GM23338 (cell line): ENCODE results near the gene RAET1G. TPM values are rescaled to one million over a fixed set of nuclear protein-coding genes. Genes with fewer than 3 reads are reported as not detected.

ENCODE experiments used
- ATAC-seq: fragments of 200-7000 bp; cut with Tn5 transposase; 3 replicates; pipeline ENCODE4 v1.9.1; 2020
- DNase-seq: peaks from one replicate; pipeline ENCODE4 v3.0.0-alpha.2; 2015; ENCODE audit warnings: low spot score
- H2AFZ ChIP-seq: fragments of 200-600 bp; sonication (generic); 2 replicates; pipeline ENCODE4 v1.8.0; 2016; ENCODE audit warnings: antibody characterized with exemption, mild to moderate bottlenecking, moderate library complexity
- H3F3A ChIP-seq: fragments of 200-600 bp; sonication (generic); replicated peaks from 2 replicates; pipeline ENCODE4 v1.8.0; 2017; ENCODE audit warnings: antibody characterized with exemption, mixed run types, low read depth
- H3K27ac ChIP-seq: fragments of 200-600 bp; sonication (generic); 2 replicates; pipeline ENCODE4 v1.6.1; 2016; ENCODE audit warnings: low read depth
- H3K27me3 ChIP-seq: fragments of 200-600 bp; sonication (generic); 2 replicates; pipeline ENCODE4 v1.8.0; 2016; ENCODE audit warnings: mild to moderate bottlenecking, mixed run types, moderate library complexity; ENCODE audit not compliant: insufficient read depth
- H3K36me3 ChIP-seq: fragments of 200-600 bp; sonication (generic); 2 replicates; pipeline ENCODE4 v1.8.0; 2016; ENCODE audit warnings: mild to moderate bottlenecking; ENCODE audit not compliant: insufficient read depth
- H3K4me1 ChIP-seq: fragments of 200-600 bp; sonication (generic); 2 replicates; pipeline ENCODE4 v1.8.0; 2016; ENCODE audit warnings: mild to moderate bottlenecking, moderate library complexity; ENCODE audit not compliant: insufficient read depth
- H3K4me2 ChIP-seq: fragments of 200-600 bp; sonication (generic); 2 replicates; pipeline ENCODE4 v1.7.1; 2017; ENCODE audit warnings: mixed run types
- H3K4me3 ChIP-seq: fragments of 200-600 bp; sonication (generic); 2 replicates; pipeline ENCODE4 v1.6.1; 2016; ENCODE audit warnings: mixed run types
- H3K79me2 ChIP-seq: fragments of 200-600 bp; sonication (generic); replicated peaks from 2 replicates; pipeline ENCODE4 v1.8.0; 2017; ENCODE audit warnings: mild to moderate bottlenecking; ENCODE audit not compliant: insufficient read depth
- H3K9me2 ChIP-seq: fragments of 200-600 bp; sonication (generic); 2 replicates; pipeline ENCODE4 v1.8.0; 2017; ENCODE audit not compliant: insufficient read depth
- H4K20me1 ChIP-seq: fragments of 200-600 bp; sonication (generic); replicated peaks from 2 replicates; pipeline ENCODE4 v1.8.0; 2017; ENCODE audit warnings: mild to moderate bottlenecking; ENCODE audit not compliant: insufficient read depth
- H3K27ac Mint-ChIP-seq: 2 replicates; pipeline ENCODE4 v1.8.0; 2020; ENCODE audit warnings: inconsistent platforms, mild to moderate bottlenecking, moderate library complexity, mixed read lengths
- H3K27me3 Mint-ChIP-seq: 3 replicates; pipeline ENCODE4 v1.8.0; 2022; ENCODE audit warnings: low read depth, mild to moderate bottlenecking, moderate library complexity, mixed read lengths, inconsistent platforms; ENCODE audit not compliant: insufficient read depth, poor library complexity
- H3K36me3 Mint-ChIP-seq: 3 replicates; pipeline ENCODE4 v1.8.0; 2021; ENCODE audit warnings: low read depth, mild to moderate bottlenecking, inconsistent platforms, moderate library complexity, mixed read lengths
- H3K4me1 Mint-ChIP-seq: 3 replicates; pipeline ENCODE4 v1.8.0; 2020; ENCODE audit warnings: mild to moderate bottlenecking, inconsistent platforms, mixed read lengths
- H3K4me3 Mint-ChIP-seq: 3 replicates; pipeline ENCODE4 v1.8.0; 2021; ENCODE audit warnings: moderate library complexity, mild to moderate bottlenecking, inconsistent platforms, mixed read lengths
- H3K9me3 Mint-ChIP-seq: 3 replicates; pipeline ENCODE4 v1.8.0; 2020; ENCODE audit warnings: moderate library complexity, mild to moderate bottlenecking, inconsistent platforms, mixed read lengths
- CREB1 ChIP-seq: fragments of 250-450 bp; sonication (Bioruptor Pico); IDR thresholded peaks from 2 replicates; pipeline ENCODE4 v1.5.0; 2020; ENCODE audit warnings: low read depth, mild to moderate bottlenecking, moderate library complexity
- CTCF ChIP-seq, 2 experiments: fragments of 200-600 bp in 1 of 2; sonication (generic) in 1 of 2; conservative IDR thresholded peaks; 2 replicates each; pipeline versions ENCODE4 v1.5.1 to v1.6.1; 2016 to 2017; ENCODE audit warnings: antibody characterized with exemption in 2 of 2, low read depth in 2 of 2, mild to moderate bottlenecking in 2 of 2, moderate library complexity in 1 of 2
- ETS1 ChIP-seq: IDR thresholded peaks from 2 replicates; pipeline ENCODE4 v1.6.1; 2016; ENCODE audit warnings: antibody characterized with exemption
- EZH2 ChIP-seq: fragments of 200-600 bp; sonication (generic); IDR thresholded peaks from one replicate; pipeline ENCODE4 v1.8.0; 2017; ENCODE audit warnings: antibody characterized with exemption, mild to moderate bottlenecking, low read depth; ENCODE audit not compliant: unreplicated experiment
- EZH2phosphoT487 ChIP-seq: fragments of 200-600 bp; sonication (generic); IDR thresholded peaks from one replicate; pipeline ENCODE4 v1.8.1; 2018; ENCODE audit warnings: antibody characterized with exemption; ENCODE audit not compliant: unreplicated experiment
- JUNB ChIP-seq: IDR thresholded peaks from one replicate; pipeline ENCODE4 v1.6.1; 2016; ENCODE audit warnings: antibody characterized with exemption; ENCODE audit not compliant: unreplicated experiment
- NANOG ChIP-seq: IDR thresholded peaks from 2 replicates; pipeline ENCODE4 v1.6.1; 2016; ENCODE audit warnings: antibody characterized with exemption, borderline replicate concordance
- POLR2AphosphoS5 ChIP-seq: IDR thresholded peaks from 2 replicates; pipeline ENCODE4 v1.6.1; 2016; ENCODE audit warnings: antibody characterized with exemption, low read depth
- REST ChIP-seq: IDR thresholded peaks from one replicate; pipeline ENCODE4 v1.6.1; 2018; ENCODE audit warnings: antibody characterized with exemption; ENCODE audit not compliant: unreplicated experiment
- STAT1 ChIP-seq: IDR thresholded peaks from one replicate; pipeline ENCODE4 v1.6.1; 2016; ENCODE audit warnings: antibody characterized with exemption; ENCODE audit not compliant: unreplicated experiment
- ZNF114 ChIP-seq: fragments of 250-450 bp; sonication (Bioruptor Pico); IDR thresholded peaks from 2 replicates; pipeline ENCODE4 v1.5.0; 2020; ENCODE audit warnings: mild to moderate bottlenecking, moderate library complexity
- ZNF331 ChIP-seq: fragments of 250-450 bp; sonication (Bioruptor Pico); IDR thresholded peaks from 2 replicates; pipeline ENCODE4 v1.5.0; 2020; ENCODE audit warnings: low read depth, mild to moderate bottlenecking, moderate library complexity
- ZNF462 ChIP-seq: fragments of 250-450 bp; sonication (Bioruptor Pico); IDR thresholded peaks from 2 replicates; pipeline ENCODE4 v1.5.0; 2020; ENCODE audit warnings: mild to moderate bottlenecking, moderate library complexity
- polyA plus RNA-seq: library from polyadenylated mRNA; unstranded; fragments of >200 nt; fragmentation: Nextera tagmentation; extraction: Ambion mirVana; gene quantifications from 2 replicates; pipeline ENCODE4 v1.2.1, GENCODE V29; 2016
- total RNA-seq: library from RNA; depleted of rRNA; stranded (reverse); fragments of >200 nt; shearing (Covaris generic); gene quantifications from 2 replicates; pipeline ENCODE4 v1.2.3, GENCODE V29; 2014

The RAET1G gene
- total and polyA plus RNA-seq, 2 experiments from 2014 or later: not detected

GRCh38 chr6:149935668-149936067 lies 12.7 kb upstream of the RAET1G start:
- no peaks in the 10 kb centered on the region for H3K79me2 ChIP-seq
- H3K4me1 ChIP-seq: peaks cover 8% of the 10 kb centered on the region; the same call in 1 of the 2 replicates
- no peak overlapping the region for H3K27ac ChIP-seq
- no peaks in the 10 kb centered on the region; the same call in 1 of the 2 replicates for H4K20me1 ChIP-seq
- H3K36me3 ChIP-seq: no peaks in the 10 kb centered on the region
- ATAC-seq: no peak
- Mint-ChIP-seq H3K36me3 (no peaks in the 10 kb centered on the region; the same call in 2 of the 3 replicates), H3K4me3 (no peak overlapping the region), H3K27ac (no peak overlapping the region), H3K9me3 (peaks cover 2% of the 10 kb centered on the region; the same call in 2 of the 3 replicates), H3K27me3 (peaks cover 65% of the 10 kb centered on the region), H3K4me1 (peaks cover 6% of the 10 kb centered on the region)
- no peak overlapping the region for H2AFZ ChIP-seq
- no peaks in the 10 kb centered on the region for H3F3A ChIP-seq
- H3K4me3 ChIP-seq: no peak overlapping the region
- TF ChIP-seq ETS1 (no peak), EZH2phosphoT487 (no peak), NANOG (no peak), REST (no peak), STAT1 (no peak), ZNF462 (no peak), JUNB (no peak), CTCF (conservative IDR thresholded peaks at IDR 0.05; ENCODE audit: low read depth in 2 of 2) (no peak), POLR2AphosphoS5 (no peak), EZH2 (no peak), CREB1 (CRISPR knock-in tag) (no peak), ZNF331 (CRISPR knock-in tag) (no peak), ZNF114 (no peak)
- no peak overlapping the region for H3K4me2 ChIP-seq
- no peaks in the 10 kb centered on the region for H3K9me2 ChIP-seq
- DNase-seq: no peak
- H3K27me3 ChIP-seq: peaks cover 84% of the 10 kb centered on the region
